Gastrocnemius medialis (tissue), 4 donors: ENCODE measurements around the gene HELB. TPM values are rescaled to one million over a fixed set of nuclear protein-coding genes. Genes with fewer than 3 reads are reported as not detected.

ENCODE experiments used
- ATAC-seq, 2 donors: fragments of 150-250 bp; one replicate each; pipeline ENCODE4 v1.9.1; 2016
- DNase-seq, 2 donors: peaks; one replicate each; pipeline ENCODE4 v3.0.0-alpha.2; 2019
- H3K27ac ChIP-seq, 4 donors: fragments of 200-600 bp; sonication (generic); 1 replicate in 1 of 4; 2 replicates in 3 of 4; pipeline ENCODE4 v1.5.1; 2016 to 2018; ENCODE audit warnings: mild to moderate bottlenecking in 2 of 4, moderate library complexity in 1 of 4
- H3K27me3 ChIP-seq, 3 donors: fragments of 200-600 bp; sonication (generic) in 2 of 3; 1 replicate in 1 of 3; 2 replicates in 2 of 3; pipeline versions ENCODE4 v1.5.1 to v1.6.0; 2016 to 2019; ENCODE audit warnings: mild to moderate bottlenecking in 1 of 3, moderate library complexity in 1 of 3
- H3K36me3 ChIP-seq, 2 donors: fragments of 200-600 bp; sonication (generic) in 1 of 2; one replicate each; pipeline ENCODE4 v1.5.1; 2017 to 2018
- H3K4me1 ChIP-seq, 2 donors: fragments of 200-600 bp; sonication (generic) in 1 of 2; one replicate each; pipeline ENCODE4 v1.5.1; 2016 to 2017; ENCODE audit warnings: mild to moderate bottlenecking in 2 of 2
- H3K4me3 ChIP-seq, 4 donors: fragments of 200-600 bp; sonication (generic) in 3 of 4; 1 replicate in 1 of 4; 2 replicates in 3 of 4; pipeline ENCODE4 v1.5.1; 2016 to 2019; ENCODE audit warnings: mild to moderate bottlenecking in 2 of 4
- H3K9me3 ChIP-seq, 3 donors: fragments of 200-600 bp; sonication (generic) in 2 of 3; 1 replicate in 1 of 3; 2 replicates in 2 of 3; pipeline ENCODE4 v1.5.1; 2016 to 2019
- CTCF ChIP-seq, 5 experiments: fragments of 450-650 bp in 3 of 5; fragments of 200-600 bp in 2 of 5; sonication (generic) in 2 of 5; IDR thresholded peaks in 4 of 5; conservative IDR thresholded peaks in 1 of 5; 1 replicate in 4 of 5; 2 replicates in 1 of 5; pipeline ENCODE4 v1.5.1; 2016 to 2019; ENCODE audit warnings: antibody characterized with exemption in 5 of 5, mild to moderate bottlenecking in 3 of 5, moderate library complexity in 3 of 5
- POLR2A ChIP-seq, 2 donors: fragments of 450-650 bp; IDR thresholded peaks; one replicate each; pipeline ENCODE4 v1.6.1; 2017; ENCODE audit warnings: antibody characterized with exemption in 2 of 2, mild to moderate bottlenecking in 2 of 2, moderate library complexity in 2 of 2
- in situ Hi-C, 4 donors: fragments of 200-750 bp; cut with MboI; loops; one replicate each; pipeline versions ENCODE4 v1.15.0 to v1.8.0; 2017; ENCODE audit warnings: low sequenced_read_pairs in 4 of 4
- intact Hi-C: fragments of 100-400 bp; cut with DNase I; formaldehyde crosslinking; loops from one replicate; pipeline ENCODE4 v1.15.1; 2023; ENCODE audit warnings: low total_unique reads
- total RNA-seq, 4 donors: library from RNA; depleted of rRNA; stranded (reverse); fragments of >200 nt; gene quantifications; one replicate each; pipeline versions ENCODE4 v1.1.0 to v1.2.3, GENCODE V29; 2016

The HELB gene
- total RNA-seq, 4 donors from 2014 or later, result 0.49 to 1.2 (median 0.82) TPM

- no peak overlapping the region for H3K27ac ChIP-seq
- no peaks in the 10 kb centered on the region for H3K36me3 ChIP-seq
- H3K9me3 ChIP-seq, result no peaks in the 10 kb centered on the region
- H3K4me1 ChIP-seq, result no peaks in the 10 kb centered on the region
- TF ChIP-seq CTCF (IDR thresholded peaks at IDR 0.05 in 4 of 5, conservative IDR thresholded peaks at IDR 0.05 in 1 of 5) (no peak), POLR2A (IDR thresholded peaks at IDR 0.05) (no peak)
- DNase-seq (no peak), ATAC-seq (no peak)
- intact Hi-C loops (no loop called here), in situ Hi-C loops (loop anchor here in 2 of 4 donors (10.0 to 25.0 kb wide), 3 partner anchors 150 to 425 kb away; partner anchors contain the start of gene GRIP1 (in 1 of the 2))
- no peak overlapping the region for H3K4me3 ChIP-seq
- H3K27me3 ChIP-seq, result no peaks in the 10 kb centered on the region
Measured at GRCh38 chr12:66262737-66263136, 39.6 kb upstream of the HELB start.

GRCh38 chr12:66268562-66268961 is 33.7 kb upstream of the HELB start:
- no peaks in the 10 kb centered on the region for H3K9me3 ChIP-seq
- H3K27me3 ChIP-seq, result no peaks in the 10 kb centered on the region
- ATAC-seq, result no peak
- no peak overlapping the region for H3K4me3 ChIP-seq
- no peak for DNase-seq
- no peaks in the 10 kb centered on the region for H3K4me1 ChIP-seq
- intact Hi-C loops (no loop called here), in situ Hi-C loops (loop anchor here in 2 of 4 donors (10.0 to 25.0 kb wide), 3 partner anchors 144 to 419 kb away; partner anchors contain the start of gene GRIP1 (in 1 of the 2))
- TF ChIP-seq POLR2A (IDR thresholded peaks at IDR 0.05) (no peak), CTCF (IDR thresholded peaks at IDR 0.05 in 4 of 5, conservative IDR thresholded peaks at IDR 0.05 in 1 of 5) (no peak)
- H3K36me3 ChIP-seq, result no peaks in the 10 kb centered on the region
- no peak overlapping the region for H3K27ac ChIP-seq

GRCh38 chr12:66269142-66269541 is 33.2 kb upstream of the HELB start:
- DNase-seq (no peak), ATAC-seq (no peak)
- Histone ChIP-seq H3K4me3 (no peak overlapping the region), H3K27ac (no peak overlapping the region), H3K4me1 (no peaks in the 10 kb centered on the region), H3K27me3 (no peaks in the 10 kb centered on the region), H3K9me3 (no peaks in the 10 kb centered on the region), H3K36me3 (no peaks in the 10 kb centered on the region)
- no peak for TF ChIP-seq CTCF (IDR thresholded peaks at IDR 0.05 in 4 of 5, conservative IDR thresholded peaks at IDR 0.05 in 1 of 5)
- no peak for TF ChIP-seq POLR2A (IDR thresholded peaks at IDR 0.05)
- intact Hi-C loops (no loop called here), in situ Hi-C loops (loop anchor here in 2 of 4 donors (10.0 to 25.0 kb wide), 3 partner anchors 143 to 418 kb away; partner anchors contain the start of gene GRIP1 (in 1 of the 2))

DNA sequence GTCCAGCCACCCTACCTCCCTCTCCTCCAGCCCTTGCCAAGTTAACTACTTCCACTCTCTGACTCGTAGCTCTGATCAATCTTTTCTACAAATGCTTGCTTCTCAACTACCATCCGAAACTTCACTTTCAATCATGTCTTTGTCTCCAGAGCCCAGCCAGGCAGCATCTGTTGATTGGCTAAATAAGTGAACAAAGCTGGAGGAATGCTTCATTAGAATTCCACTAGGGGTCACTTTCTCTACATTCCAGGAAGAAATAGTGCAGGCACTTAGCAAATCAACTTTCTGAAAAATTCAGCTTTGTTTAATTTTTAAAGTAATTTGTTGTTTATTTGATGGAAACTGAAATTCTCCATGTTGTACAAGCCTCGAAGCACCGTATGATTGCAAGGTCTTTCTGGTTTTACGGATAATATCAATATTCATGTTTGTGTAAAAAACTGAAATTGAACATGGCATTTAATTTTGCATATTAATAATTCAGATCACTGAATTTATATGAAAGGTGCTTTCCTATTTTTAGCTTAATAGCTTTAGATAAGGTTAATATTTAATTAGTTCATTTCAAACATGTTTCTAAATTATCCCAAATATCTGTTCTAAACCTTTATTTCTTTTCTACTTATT is 32.4 kb upstream of the HELB start:
- H3K27ac ChIP-seq, result no peak overlapping the region

More for the DNA sequence above, 32.4 kb upstream of the HELB start:
- intact Hi-C loops, result loop anchor here (10.0 kb wide), 1 partner anchor 425 kb away; no protein-coding TSS in a partner anchor
- Histone ChIP-seq H3K36me3 (no peaks in the 10 kb centered on the region), H3K4me1 (no peaks in the 10 kb centered on the region), H3K4me3 (no peak overlapping the region), H3K27me3 (no peaks in the 10 kb centered on the region), H3K9me3 (no peaks in the 10 kb centered on the region)
- in situ Hi-C loops, result loop anchor here in 2 of 4 donors (10.0 to 25.0 kb wide), 3 partner anchors 142 to 417 kb away; partner anchors contain the start of gene GRIP1 (in 1 of the 2)
- no peak for ATAC-seq
- no peak for DNase-seq
- TF ChIP-seq CTCF (IDR thresholded peaks at IDR 0.05 in 4 of 5, conservative IDR thresholded peaks at IDR 0.05 in 1 of 5) (peak; percentile 11 to 46 (median 23)), POLR2A (IDR thresholded peaks at IDR 0.05) (no peak)
